HG02943 (cell line): ENCODE measurements around the gene NR2F6.
"Not testable (repeated sequence)": the region's sequence is repeated elsewhere in the genome, so short reads cannot be mapped to it uniquely, and the experiment has no call there.

Experiments
- ATAC-seq: cut with Tn5 transposase; IDR thresholded peaks from one replicate; pipeline ENCODE4 v1.9.1; 2021; ENCODE audit warnings: mild to moderate bottlenecking, low read depth, moderate library complexity; ENCODE audit not compliant: unreplicated experiment

Gene NR2F6

DNA sequence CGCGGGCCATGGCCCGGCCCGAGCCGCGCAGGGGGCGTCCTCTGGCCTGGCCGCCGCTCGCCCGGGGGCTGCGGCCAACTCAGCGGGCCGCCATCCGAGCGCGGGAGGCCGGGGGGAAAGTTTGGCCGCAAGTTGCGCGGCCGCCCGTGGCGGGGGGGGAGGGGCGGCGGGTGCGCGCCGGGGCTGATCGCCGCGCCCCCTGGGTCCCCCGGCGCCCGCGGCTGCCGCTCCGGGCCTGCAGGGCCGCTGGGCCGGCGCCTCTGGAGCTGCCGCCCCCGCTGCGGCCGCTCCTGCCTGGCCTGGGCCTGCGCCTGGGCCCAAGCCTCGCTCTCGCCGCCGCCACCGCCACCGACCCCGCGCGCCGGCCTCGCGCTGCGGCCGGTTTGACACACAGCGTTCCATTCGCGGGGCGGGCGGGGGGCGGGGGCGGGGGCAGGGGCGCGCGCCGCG lies at the start of gene NR2F6:
Gene NR2F6 (minus strand): TSS at position 385 of the 450 bp plus-strand sequence. CDS start 699 bp downstream, outside the sequence.
- no peak for ATAC-seq

DNA sequence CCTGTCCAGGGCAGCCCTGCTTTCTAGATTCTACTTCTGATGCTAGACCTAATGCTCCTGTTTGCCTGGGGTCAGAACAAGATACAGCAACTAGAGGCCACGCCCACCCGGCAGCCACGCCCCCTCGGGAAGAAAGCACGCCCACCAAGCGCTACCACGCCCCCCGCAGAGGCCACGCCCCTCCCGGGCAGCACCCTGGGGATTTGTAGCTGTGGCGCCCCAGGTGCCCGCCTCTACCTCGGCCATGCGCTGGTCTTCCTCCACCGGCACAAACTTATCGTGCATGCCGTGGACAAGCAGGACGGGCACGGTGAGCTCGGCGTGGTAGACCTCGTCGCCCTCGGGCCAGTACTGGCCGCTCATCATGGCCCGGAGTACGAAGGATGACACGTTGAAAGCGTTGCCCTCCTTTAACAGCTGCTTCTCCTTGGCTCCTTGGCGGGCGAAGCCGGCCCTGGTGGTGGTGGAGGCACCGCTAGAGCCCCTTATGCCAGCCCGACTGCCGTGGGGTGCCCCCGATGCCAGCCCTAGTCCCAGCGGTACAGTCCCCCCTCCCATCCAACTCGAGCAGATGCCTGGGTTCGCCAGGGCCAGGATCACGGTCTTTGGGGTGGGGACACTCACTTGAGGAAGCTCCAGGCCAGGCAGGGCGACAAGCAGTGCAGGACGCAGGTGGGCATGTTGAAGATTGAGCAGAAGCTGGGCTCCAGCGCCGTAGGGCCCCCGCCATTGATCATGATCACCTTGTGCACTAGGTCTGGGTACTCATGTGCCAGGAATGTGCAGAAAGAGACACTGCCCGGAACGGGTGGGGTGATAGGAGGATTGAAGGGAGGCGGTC lies 48.6 kb upstream of the NR2F6 start:
- ATAC-seq: no peak

DNA sequence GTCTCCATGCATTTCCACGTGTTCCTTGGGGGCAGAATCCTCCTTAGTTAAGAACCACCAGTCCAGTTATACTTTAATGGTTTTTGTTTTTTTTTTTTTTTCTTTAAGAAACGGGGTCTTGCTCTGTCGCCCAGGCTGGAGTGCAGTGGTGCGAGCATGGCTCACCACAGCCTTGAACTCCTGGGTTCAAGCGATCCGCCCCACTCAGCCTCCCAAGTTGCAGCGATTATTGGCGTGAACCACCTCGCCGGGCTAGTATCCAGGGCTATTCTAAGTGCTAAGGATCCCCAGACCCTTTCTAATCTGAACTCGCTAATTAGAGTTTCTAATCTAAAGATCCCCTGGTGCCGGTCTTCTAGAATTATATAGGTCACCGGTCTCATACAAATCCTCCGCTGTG lies 47.9 kb upstream of the NR2F6 start:
- ATAC-seq: no peak

DNA sequence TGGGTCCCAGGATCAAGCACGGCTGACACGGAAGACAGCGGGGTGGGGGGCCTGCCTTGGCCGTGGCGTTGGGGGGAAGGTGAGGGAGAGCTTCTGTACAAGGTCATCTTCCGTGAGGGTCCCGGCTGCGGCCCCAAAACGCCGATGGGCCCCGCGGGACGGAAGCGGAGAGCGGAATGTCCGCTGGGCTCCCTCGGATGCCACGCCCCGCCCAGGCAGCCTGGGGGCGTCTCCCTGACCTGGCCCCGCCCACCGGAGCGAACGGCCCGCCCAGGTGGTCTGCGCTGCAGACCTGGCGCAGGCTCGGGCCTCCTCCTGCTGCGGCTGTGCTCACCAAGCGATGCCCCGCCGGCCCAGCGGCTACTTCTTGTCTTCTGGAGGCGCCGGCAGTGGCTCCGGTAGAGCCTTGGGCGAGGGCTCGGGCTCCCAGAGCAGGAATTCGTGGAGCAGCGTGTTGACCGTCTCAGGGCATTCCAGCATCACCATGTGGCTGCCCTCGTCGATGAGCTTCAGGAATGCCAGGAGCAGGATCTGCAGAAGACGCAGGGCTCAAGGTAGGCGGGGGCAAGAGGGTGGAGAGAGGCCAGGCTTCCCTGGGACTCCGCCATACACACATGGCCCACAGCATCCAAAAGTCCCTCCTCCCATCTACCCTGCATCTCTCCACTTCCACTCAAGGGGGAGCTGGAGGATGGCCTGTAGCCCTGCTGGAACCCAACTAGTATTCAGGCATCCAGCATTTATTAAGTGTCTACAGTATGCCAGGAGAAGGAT lies 46.8 kb upstream of the NR2F6 start:
- ATAC-seq: no peak

DNA sequence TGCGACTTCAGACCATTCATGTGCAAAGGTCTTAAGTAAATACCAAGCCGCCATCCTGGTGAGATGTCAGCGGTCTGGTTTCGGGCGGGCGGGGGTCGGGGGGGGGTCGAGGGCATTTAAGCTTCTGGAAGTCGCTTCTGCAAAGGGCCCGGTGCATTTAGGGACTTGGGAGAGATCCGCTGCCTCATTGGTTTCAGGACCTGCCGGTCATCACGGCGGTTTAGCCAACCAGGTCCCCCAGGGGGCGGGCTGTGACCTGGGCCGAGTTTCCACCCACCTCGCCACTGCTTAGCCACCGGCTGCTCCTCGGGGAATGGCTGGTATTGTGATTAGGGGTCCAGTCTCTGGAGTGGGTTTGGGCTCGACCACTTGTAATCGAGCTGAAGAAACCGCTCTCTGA lies 43.8 kb upstream of the NR2F6 start:
- no peak for ATAC-seq

DNA sequence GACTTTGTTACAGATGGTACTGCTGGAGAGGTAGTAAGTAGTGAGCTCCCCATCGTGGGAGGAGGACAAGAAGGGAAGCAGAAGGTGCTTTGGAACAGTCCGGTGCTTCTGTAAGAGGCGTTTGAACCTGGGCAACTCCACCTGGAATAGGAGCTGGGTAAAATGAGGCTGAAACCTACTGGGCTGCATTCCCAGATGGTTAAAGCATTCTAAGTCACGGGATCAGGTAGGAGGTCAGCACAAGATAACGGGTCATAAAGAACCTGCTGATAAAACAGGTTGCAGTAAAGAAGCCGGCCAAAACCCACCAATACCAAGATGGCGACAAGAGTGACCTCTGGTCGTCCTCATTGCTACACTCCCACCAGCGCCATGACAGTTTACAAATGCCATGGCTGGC lies 41.0 kb upstream of the NR2F6 start:
- ATAC-seq: no peak

DNA sequence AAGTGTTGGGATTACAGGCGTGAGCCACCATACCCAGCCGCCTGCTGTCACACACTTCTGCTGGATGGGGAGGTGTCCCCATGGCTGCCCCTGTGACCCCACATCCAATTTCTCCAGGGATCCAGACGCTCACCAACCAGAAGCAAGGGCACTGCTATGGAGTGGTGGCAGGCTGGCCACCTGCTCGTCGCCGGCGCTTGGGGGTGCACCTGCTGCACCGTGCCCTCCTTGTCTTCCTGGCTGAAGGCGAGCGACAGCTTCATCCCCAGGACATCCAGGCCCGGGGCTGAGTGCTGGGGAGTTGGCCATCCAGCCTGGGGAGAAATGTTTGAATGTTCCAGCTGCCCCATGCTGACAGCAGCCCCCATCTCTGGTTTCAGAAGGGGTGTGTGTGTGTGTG lies 40.5 kb upstream of the NR2F6 start:
- ATAC-seq: no peak

DNA sequence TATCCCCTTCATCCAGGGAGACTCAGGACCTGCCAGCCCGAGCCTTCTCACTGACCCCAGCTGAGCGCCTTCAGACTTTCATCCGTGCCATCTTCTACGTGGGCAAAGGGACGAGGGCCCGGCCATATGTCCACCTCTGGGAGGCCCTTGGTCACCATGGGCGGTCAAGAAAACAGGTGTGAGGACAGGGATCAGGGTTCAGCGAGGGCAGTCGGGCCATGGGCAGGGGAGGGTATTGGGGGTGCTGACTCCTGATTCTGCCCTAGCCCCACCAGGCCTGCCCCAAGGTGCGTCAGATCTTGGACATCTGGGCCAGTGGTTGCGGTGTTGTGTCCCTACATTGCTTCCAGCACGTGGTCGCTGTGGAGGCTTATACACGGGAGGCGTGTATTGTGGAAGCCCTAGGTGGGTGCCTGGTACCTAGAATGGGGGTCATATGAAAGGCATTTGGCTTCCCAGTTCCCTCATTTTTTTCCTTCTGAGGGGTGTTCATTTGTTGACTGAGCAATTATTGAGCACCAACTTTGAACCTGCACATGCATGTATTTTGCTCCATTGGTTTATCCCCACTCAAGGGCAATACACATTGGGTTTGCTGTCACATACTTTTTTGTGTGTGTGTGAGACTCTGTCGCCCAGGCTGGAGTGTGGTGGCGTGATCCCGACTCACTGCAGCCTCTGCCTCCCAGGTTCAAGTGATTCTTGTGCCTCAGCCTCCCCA lies 39.9 kb upstream of the NR2F6 start:
- ATAC-seq: no peak

DNA sequence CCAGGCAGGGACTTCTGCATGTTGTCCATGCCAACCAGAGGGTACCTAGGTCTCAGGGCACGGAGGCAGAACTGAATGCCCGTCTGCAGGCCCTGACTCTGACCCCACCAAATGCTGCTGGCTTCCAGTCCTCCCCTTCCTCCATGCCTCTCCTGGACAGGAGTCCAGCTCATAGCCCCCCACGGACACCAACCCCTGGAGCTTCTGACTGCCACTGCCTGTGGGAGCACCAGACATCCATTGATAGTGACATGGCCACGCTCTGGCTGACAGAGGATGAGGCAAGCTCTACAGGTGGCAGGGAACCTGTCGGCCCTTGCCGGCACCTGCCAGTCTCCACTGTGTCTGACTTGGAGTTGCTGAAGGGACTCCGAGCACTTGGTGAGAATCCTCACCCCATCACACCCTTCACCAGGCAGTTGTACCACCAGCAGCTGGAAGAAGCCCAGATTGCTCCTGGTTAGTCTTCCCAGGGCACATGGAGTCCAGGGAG lies 37.8 kb upstream of the NR2F6 start:
- no peak for ATAC-seq

DNA sequence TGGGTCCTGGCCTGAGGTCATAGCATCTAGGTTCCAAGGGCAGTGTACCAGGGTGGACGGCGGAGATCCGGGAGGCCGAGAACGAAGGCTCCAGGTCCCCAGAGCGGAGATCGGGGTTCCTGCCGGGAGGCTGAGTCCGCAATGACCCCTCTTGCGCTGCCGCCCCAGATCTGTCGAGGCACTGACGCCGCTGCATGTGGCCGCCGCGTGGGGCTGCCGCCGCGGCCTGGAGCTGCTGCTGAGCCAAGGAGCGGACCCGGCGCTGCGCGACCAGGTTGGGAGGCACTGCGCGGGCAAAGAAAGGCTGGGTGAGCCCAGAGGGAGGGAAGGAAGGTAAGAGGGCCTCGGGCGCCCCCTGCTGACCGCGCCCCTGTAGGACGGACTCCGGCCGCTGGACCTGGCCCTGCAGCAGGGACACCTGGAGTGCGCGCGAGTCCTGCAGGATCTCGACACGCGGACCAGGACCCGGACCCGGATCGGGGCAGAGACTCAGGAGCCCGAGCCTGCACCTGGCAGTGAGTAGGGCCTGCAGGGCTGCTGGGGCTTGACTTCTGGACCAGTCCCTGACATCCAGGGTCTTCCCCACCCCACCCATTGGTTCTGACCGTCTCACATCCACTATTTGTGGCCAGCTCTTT lies 36.9 kb upstream of the NR2F6 start:
- ATAC-seq: no peak

DNA sequence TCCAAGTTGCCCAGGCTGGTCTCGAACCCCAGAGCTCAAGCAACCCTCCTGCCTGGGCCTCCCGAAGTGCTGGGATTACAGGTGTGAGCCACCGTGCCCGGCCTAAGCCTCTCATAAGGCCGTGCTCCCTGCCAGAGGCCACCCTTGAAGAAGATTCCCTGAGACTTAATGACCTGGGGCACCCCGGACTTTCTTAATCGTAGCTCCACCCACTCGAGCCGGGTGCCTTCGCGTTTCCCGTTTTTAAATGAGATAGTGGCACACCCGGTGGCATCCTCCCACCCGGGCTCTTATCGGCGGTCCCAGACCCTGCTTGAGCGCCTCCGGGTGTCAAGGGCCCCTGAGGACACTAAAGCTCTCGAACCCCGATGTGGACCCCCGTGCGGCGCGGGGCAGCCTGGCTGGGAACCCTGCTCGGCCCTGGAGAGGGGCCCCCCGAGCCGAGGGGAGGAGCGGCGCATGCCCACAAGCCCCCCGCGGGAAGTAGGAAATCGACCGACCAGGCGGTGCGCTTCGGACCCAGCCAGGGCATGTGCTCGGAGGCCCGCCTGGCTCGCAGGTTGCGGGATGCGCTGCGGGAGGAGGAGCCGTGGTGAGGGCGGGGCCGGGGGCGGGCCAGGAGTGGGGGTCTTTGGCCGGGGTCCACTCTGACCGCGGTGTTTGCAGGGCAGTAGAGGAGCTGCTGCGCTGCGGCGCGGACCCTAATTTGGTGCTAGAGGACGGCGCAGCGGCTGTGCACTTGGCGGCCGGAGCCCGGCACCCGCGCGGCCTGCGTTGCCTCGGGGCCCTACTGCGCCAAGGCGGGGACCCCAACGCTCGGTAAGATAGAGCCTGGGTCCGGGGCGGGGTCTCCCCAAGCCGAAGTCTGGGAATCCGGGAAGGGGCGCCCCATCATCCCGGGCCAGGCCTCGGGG lies 35.9 kb upstream of the NR2F6 start, which contains the start of gene ANKLE1:
Gene ANKLE1 (plus strand): TSS at position 511 of the 914 bp plus-strand sequence. CDS start 20 bp downstream, at position 531.
- ATAC-seq: no peak

DNA sequence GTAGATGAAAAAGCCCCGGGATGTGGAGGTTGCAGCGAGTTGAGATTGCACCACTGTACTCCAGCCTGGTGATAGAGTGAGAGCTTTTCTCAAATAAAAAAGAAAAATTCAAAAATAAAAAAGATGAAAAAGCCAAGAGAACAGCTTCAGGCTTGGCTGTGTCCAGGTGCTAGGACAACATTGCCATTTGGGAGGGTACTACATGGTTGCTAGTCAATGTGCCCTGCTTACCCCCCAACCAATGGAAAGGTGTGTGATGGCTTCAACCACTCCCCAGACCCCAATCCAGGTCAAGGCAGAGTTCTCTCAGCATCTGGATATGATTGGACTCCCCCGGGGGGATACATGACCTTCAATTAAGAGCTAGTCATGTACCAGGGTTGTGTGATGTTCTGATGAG lies 33.7 kb upstream of the NR2F6 start:
- ATAC-seq: no peak

DNA sequence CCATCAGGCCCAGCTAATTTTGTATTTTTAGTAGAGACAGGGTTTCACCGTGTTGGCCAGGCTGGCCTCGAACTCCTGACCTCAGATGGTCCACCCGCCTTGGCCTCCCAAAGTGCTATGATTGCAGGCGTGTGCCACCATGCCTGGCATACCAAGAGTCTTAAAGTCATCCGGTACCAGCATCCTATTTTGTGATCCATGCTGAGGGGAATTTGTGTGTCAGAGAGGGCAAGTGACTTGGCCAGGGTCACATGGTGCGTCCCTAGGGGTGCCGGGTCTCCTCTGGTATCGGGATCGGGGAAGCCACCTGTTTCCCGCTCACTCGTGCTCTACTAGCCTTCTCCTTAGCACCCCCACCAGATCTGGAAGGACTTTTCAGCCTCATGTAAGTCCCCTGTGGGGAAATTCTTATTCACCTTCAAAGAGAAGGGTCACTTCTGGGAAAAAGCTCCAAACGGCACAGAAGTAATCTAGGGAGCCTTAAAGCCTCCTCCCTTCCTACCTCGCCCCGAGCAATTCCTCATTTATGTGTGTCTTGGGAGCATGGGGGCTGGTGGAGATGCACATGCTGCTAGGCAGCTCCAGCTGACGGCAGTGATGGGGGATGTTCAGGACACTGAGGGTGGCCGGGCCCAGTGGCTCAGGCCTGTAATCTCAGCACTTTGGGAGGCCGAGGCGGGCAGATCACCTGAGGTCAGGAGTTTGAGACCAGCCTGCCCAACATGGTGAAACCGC lies 29.9 kb upstream of the NR2F6 start:
- ATAC-seq: no peak

DNA sequence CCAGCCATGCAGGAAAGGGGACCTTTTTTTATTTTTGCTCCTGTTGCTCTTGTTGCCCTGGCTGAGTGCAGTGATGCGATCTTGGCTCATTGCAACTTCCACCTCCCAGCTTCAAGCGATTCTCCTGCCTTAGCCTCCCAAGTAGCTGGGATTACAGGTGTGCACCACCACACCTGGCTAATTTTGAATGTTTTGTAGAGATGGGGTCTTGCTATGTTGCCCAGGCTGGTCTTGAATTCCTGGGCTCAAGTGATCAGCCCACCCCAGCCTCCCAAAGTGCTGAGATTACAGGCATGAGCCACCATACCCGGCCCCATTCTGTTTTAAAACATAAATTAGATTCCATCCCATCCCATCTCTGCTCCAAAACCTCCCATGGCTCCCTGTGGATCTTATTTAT lies 29.2 kb upstream of the NR2F6 start:
- not testable (repeated sequence) for ATAC-seq

DNA sequence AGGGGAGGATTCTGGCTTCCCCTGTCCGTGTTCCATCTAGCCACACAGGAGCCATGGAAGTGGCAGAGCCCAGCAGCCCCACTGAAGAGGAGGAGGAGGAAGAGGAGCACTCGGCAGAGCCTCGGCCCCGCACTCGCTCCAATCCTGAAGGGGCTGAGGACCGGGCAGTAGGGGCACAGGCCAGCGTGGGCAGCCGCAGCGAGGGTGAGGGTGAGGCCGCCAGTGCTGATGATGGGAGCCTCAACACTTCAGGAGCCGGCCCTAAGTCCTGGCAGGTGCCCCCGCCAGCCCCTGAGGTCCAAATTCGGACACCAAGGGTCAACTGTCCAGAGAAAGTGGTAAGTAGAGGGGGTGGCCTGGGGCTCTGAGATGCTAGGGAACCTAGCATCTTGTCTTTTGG lies 23.0 kb upstream of the NR2F6 start:
- no peak for ATAC-seq

DNA sequence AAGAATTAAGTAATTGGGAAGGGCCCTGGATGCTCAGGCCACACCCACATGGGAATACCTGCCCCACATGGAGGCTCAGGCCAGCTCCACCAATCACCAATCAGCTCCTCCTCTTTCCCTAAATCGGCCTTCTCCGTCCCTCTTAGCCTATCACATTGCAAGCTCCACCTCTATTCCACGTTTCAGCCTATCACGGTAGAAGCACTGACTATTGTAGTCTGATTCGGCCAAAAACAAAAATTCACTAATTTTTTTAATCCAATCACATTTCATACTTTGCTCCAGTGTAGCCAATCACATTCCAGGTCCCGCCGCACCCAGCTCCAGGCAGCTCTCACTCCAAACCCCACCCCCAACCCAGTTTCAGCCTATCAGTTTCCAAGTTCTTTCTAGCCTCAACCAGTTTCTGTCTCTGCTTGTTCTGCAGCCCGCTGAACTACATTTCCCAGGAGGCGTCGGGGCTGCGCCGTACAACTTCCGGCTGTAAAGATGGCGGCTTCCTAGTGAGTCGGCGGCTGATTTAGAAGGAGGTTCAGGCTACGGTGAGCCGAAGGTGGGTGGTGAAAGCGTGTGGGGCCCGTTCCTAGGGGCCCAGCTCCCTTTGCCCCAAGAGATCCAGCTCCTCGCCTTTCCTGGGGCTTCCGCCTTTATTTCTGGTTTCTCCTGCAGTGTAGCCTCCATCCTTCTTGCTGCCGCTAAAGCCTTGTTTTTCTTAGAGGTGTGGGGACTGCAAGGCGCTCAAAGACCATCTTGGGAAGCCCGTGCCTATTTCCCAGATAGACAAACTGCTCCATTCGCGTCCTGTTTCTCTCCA lies 21.5 kb upstream of the NR2F6 start, which contains the start of gene BABAM1:
Gene BABAM1 (plus strand): TSS at position 469 of the 814 bp plus-strand sequence. CDS start 1,364 bp downstream, outside the sequence.
- peak; percentile 87 for ATAC-seq

DNA sequence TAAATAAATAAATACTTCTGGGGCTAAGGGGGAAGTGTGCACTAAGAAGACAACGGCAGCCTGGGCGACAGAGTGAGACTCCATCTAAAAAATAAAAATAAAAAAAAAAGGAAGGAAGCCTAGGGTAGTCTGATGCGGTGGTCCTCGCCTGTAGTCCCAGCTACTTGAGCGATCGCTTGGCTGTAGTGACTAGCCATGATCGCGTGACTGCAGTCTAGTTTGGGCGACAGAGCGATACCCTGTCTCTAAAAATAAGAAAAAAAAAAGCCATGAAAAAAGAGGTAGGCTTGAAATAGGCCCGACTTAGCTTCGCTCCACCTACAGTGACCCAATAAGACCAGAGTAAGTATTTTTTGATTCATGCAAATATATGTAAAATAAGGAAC lies 20.9 kb upstream of the NR2F6 start:
- ATAC-seq: peak; percentile 5

DNA sequence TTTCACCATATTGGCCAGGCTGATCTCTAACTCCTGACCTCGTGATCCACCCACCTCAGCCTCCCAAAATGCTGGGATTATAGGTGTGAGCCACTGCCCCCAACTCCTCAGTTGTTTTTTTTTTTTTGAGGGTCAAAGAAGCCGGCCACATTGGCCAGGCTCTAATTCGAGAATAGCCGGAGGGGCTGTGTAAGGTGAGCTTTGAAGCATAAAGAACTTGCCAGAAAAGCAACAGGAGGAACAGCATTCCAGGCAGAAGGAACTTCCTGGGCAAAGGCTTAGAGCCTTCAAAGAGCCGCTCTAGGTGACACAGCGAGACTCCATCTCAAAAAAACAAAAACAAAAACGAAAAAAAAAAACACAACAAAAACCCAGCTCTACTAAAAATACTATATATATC lies 20.3 kb upstream of the NR2F6 start:
- ATAC-seq: no peak
